Mucosa of descending colon (tissue), 3 donors: Measurements from ENCODE around the gene ZNF763. TPM values are rescaled to one million over a fixed set of nuclear protein-coding genes. Genes with fewer than 3 reads are reported as not detected.
A peak's percentile ranks its signal among the peaks of the same experiment; 100 is the strongest.
"Not testable (repeated sequence)": the region's sequence is repeated elsewhere in the genome, so short reads cannot be mapped to it uniquely, and the experiment has no call there.

Experiments
- ATAC-seq: fragments of 200-7000 bp; cut with Tn5 transposase; one replicate; pipeline ENCODE4 v1.9.1; 2020; ENCODE audit warnings: mild to moderate bottlenecking, moderate library complexity
- DNase-seq, 3 donors: peaks; one replicate each; pipeline ENCODE4 v3.0.0-alpha.2; 2020
- H3K36me3 ChIP-seq: fragments of 200-600 bp; one replicate; pipeline ENCODE4 v1.8.0; 2021; ENCODE audit warnings: low read depth, mild to moderate bottlenecking
- H3K4me1 ChIP-seq: fragments of 200-600 bp; one replicate; pipeline ENCODE4 v1.8.0; 2021; ENCODE audit warnings: low read depth, mild to moderate bottlenecking
- H3K4me3 ChIP-seq: fragments of 200-600 bp; one replicate; pipeline ENCODE4 v1.8.0; 2021; ENCODE audit warnings: mild to moderate bottlenecking
- H3K9me3 ChIP-seq: fragments of 200-600 bp; one replicate; pipeline ENCODE4 v1.8.0; 2021; ENCODE audit warnings: mild to moderate bottlenecking
- intact Hi-C, 2 donors: fragments of 100-400 bp; cut with DNase I in 1 of 2; cut with micrococcal nuclease in 1 of 2; formaldehyde crosslinking; loops; one replicate each; pipeline versions ENCODE4 v1.11.0 to v1.11.1; 2022; cut with DNase I, micrococcal nuclease
- total RNA-seq, 3 donors: library from RNA; stranded (reverse); fragmentation: NEBNext Ultra II Directional in 2 of 3; extraction: Animal tissue kit (Norgen Biotek cat#: 25700) in 2 of 3; gene quantifications; one replicate each; pipeline versions ENCODE4 v1.2.1 to v1.2.4, GENCODE V29; 2021 to 2023
- TF ChIP-seq, protein P1 (sequence below): fragments of 200-600 bp; IDR thresholded peaks from one replicate; pipeline ENCODE4 v1.8.0; 2022; ENCODE audit warnings: antibody characterized with exemption, mild to moderate bottlenecking
- donor health status: DM: no; HTN: no; CAD: no; lungs with moderate emphysema.
- donor health status: DM: no; HTN: no; CAD: no.
- donor health status: DM: no; HTN: yes; CAD: no.

Gene ZNF763
- total RNA-seq, 3 donors from 2014 or later, result 4.7 to 8.9 (median 6.7) TPM

DNA sequence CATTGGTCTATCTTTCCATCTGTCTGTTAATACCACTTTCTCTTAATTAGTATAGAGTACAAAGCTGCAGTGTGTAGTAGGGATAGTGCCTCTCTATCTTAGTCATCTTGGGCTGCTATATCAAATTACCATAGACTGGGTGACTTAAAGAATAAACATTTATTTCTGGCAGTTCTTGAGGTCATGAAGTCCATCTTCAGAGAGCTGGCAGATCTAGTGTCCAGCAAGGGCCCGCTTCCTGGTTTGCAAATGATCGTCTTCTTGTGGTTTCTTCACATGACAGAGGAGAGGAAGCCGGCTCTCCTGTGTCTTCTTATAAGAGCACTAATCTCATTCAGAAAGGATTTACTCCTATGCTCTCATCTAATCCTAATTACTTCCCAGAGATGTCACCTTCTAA lies 33.8 kb upstream of the ZNF763 start:
- Histone ChIP-seq H3K4me3 (no peak overlapping the region), H3K36me3 (no peaks in the 10 kb centered on the region), H3K4me1 (peaks cover 7% of the 10 kb centered on the region), H3K9me3 (peaks cover 58% of the 10 kb centered on the region)
- ATAC-seq, result no peak
- TF ChIP-seq, protein P1, sequence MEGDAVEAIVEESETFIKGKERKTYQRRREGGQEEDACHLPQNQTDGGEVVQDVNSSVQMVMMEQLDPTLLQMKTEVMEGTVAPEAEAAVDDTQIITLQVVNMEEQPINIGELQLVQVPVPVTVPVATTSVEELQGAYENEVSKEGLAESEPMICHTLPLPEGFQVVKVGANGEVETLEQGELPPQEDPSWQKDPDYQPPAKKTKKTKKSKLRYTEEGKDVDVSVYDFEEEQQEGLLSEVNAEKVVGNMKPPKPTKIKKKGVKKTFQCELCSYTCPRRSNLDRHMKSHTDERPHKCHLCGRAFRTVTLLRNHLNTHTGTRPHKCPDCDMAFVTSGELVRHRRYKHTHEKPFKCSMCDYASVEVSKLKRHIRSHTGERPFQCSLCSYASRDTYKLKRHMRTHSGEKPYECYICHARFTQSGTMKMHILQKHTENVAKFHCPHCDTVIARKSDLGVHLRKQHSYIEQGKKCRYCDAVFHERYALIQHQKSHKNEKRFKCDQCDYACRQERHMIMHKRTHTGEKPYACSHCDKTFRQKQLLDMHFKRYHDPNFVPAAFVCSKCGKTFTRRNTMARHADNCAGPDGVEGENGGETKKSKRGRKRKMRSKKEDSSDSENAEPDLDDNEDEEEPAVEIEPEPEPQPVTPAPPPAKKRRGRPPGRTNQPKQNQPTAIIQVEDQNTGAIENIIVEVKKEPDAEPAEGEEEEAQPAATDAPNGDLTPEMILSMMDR, result no peak
- intact Hi-C loops, result no loop called here
- peak in 1 of 3 donors; percentile 7 for DNase-seq

DNA sequence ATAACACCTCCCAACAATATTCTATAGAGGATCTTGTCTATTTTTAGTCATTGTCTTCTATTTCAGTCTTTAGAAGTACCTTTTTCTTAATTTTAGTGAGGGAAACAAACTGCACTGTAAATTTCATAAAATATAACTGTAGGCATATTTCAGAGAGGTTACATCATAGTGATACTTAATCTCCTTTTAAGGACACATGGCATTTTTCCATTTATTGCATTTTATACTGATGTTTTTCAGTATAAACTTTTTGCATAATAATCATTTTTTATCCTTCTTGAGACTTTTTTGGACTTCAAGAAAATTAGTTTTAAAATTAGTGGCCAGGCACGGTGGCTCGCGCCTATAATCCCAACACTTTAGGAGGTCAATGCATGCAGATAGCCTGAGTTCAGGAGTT lies 33.3 kb upstream of the ZNF763 start:
- no peaks in the 10 kb centered on the region for H3K36me3 ChIP-seq
- H3K4me1 ChIP-seq, result peaks cover 4% of the 10 kb centered on the region
- intact Hi-C loops, result no loop called here
- TF ChIP-seq, protein P1, result no peak
- no peak overlapping the region for H3K4me3 ChIP-seq
- no peak for DNase-seq
- peaks cover 58% of the 10 kb centered on the region for H3K9me3 ChIP-seq
- no peak for ATAC-seq

DNA sequence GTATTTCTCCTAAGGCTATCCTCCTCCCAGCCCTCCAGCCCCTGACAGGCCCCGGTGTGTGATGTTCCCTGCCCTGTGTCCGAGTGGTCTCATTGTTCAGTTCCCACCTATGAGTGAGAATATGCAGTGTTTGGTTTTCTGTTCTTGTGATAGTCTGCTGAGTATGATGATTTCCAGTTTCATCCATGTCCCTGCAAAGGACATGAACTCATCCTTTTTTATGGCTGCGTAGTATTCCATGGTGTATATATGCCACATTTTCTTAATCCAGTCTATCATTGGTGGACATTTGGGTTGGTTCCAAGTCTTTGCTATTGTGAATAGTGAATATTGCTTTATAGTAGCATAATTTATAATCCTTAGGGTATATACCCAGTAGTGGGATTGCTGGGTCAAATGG lies 29.0 kb upstream of the ZNF763 start:
- peaks cover 83% of the 10 kb centered on the region for H3K9me3 ChIP-seq
- H3K4me3 ChIP-seq, ATAC-seq, H3K4me1 ChIP-seq, DNase-seq, H3K36me3 ChIP-seq, intact Hi-C loops: not testable (repeated sequence)

DNA sequence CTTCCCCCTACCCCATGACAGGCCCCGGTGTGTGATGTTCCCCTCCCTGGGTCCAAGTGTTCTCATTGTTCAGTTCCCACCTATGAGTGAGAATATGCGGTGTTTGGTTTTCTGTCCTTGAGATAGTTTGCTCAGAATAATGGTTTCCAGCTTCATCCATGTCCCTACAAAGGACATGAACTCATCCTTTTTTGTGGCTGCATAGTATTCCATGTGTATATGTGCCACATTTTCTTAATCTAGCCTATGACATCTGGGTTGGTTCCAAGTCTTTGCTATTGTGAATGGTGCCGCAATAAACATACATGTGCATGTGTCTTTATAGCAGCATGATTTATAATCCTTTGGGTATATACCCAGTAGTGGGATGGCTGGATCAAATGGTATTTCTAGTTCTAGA lies 26.5 kb upstream of the ZNF763 start:
- H3K4me3 ChIP-seq, ATAC-seq, intact Hi-C loops, H3K4me1 ChIP-seq, DNase-seq: not testable (repeated sequence)
- Histone ChIP-seq H3K9me3 (peaks cover 87% of the 10 kb centered on the region), H3K36me3 (peaks cover 11% of the 10 kb centered on the region)

DNA sequence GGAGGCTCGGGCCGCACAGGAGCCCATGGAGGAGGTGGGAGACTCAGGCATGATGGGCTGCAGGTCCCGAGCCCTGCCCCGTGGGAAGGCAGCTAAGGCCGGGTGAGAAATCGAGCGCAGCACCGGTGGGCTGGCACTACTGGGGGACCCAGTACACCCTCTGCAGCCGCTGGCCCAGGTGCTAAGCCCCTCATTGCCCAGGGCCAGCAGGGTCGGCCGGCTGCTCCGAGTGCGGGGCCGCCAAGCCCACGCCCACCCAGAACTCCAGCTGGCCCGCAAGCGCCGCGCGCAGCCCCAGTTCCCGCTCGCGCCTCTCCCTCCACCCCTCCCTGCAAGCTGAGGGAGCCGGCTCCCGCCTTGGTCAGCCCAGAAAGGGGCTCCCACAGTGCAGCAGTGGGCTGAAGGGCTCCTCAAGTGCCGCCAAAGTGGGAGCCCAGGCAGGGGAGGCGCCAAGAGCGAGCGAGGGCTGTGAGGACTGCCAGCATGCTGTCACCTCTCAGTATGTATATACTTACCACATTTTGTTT lies 23.4 kb upstream of the ZNF763 start:
- intact Hi-C loops, H3K4me1 ChIP-seq, DNase-seq, H3K4me3 ChIP-seq, ATAC-seq: not testable (repeated sequence)
- Histone ChIP-seq H3K9me3 (peaks cover 92% of the 10 kb centered on the region), H3K36me3 (peaks cover 11% of the 10 kb centered on the region)

DNA sequence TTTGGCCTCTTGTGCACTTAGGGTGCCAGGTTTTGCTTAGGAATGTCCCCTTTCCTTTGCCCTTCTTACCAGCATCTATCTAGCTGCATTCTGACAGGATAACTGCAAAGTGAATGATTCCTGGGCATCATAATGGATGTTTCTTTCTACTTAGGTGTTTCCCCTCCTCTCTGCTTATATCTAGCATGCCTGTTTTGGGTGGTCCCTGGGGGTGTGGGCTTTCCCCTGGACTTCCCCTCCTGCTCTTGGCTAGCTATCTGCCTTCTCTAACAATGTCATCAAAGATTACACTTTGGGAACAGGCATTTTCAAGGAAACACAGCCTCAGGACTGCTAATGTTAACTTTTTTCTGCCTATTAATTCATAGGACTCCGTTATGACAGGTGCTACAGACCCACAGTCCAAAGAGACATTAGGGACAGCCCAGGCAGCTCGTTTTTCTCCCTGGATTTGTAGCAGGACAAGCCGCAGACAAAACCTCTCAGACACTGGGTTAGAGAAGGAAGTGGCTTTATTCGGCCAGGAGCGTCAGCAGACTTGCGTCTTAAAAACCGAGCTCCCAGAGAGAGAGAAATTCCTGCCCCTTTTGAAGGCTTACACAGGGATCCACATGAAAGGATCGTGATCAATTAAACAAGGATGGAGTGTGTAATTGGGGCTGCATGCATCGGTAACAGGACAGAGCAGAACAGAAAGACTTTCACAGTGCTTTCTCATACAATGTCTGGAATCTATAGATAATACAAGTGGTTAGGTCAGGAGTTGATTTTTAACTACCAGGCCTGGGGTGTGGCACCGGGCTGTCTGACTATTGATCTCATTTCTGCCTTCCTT lies 22.6 kb upstream of the ZNF763 start:
- intact Hi-C loops, result no loop called here
- TF ChIP-seq, protein P1, result no peak
- ATAC-seq, result no peak
- DNase-seq, result no peak
- H3K36me3 ChIP-seq, result peaks cover 17% of the 10 kb centered on the region
- H3K4me3 ChIP-seq, result no peak overlapping the region
- H3K4me1 ChIP-seq, result no peaks in the 10 kb centered on the region
- H3K9me3 ChIP-seq, result peaks cover 93% of the 10 kb centered on the region

DNA sequence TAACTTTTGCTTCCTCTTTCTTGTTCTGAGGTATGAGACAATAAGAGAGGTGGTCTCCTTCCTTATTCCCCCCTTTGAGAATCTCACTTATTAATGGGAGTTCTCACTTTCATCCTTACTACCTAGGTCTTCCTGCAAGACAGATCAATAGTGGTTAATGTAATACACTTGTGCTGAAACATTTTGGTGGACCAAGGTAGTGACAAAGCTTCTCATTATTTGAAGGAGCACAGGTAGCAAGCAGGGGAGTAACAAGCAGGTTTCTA lies 22.1 kb upstream of the ZNF763 start:
- peaks cover 93% of the 10 kb centered on the region for H3K9me3 ChIP-seq
- TF ChIP-seq, protein P1, result no peak
- H3K4me1 ChIP-seq, result no peaks in the 10 kb centered on the region
- no peak for ATAC-seq
- DNase-seq, result no peak
- peaks cover 23% of the 10 kb centered on the region for H3K36me3 ChIP-seq
- intact Hi-C loops, result no loop called here
- H3K4me3 ChIP-seq, result no peak overlapping the region
